GM10266 (cell line): Measurements from ENCODE around the gene MINDY4B.

Experiments used
- DNase-seq: peaks from one replicate; pipeline ENCODE4 v3.0.0; 2012; ENCODE audit errors: extremely low spot score
- CTCF ChIP-seq: IDR thresholded peaks from 2 replicates; pipeline ENCODE4 v1.5.1; 2012; ENCODE audit warnings: mild to moderate bottlenecking, low read depth; ENCODE audit not compliant: control insufficient read depth, insufficient read depth; ENCODE audit errors: missing control alignments

MINDY4B gene

DNA sequence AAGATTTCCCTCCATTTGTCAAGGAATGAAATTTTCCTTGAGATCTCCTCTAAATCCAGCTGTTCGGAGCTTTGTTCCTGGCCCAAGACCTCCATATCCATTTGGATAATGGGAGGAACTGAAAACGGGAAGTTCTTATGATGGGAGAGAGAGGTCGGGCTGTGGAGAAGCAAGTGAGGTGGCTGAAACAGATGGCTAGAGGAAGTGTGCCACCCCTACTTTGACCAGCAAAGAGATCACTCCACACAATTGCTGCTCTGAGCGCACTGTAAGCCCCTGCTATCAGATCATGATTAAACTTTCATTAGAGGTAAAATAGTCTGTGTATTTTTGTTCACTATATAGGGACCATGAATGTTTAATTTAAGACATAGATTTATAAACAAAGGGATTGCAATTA, at the start of gene MINDY4B:
Gene MINDY4B (minus strand): TSS at position 101 of the 400 bp plus-strand sequence. CDS start 0 bp downstream, at position 101.
- no peak for TF ChIP-seq CTCF
- DNase-seq: no peak

- no peak for TF ChIP-seq CTCF
- DNase-seq: no peak
These were observed 46.7 kb upstream of the MINDY4B start for GRCh38 chr3:150951923-150952322.

- DNase-seq: no peak
- TF ChIP-seq CTCF: no peak
These were observed 40.2 kb upstream of the MINDY4B start for GRCh38 chr3:150945226-150946032.

- DNase-seq: no peak
- TF ChIP-seq CTCF: no peak
These were observed 37.0 kb upstream of the MINDY4B start for GRCh38 chr3:150942221-150942620.

DNA sequence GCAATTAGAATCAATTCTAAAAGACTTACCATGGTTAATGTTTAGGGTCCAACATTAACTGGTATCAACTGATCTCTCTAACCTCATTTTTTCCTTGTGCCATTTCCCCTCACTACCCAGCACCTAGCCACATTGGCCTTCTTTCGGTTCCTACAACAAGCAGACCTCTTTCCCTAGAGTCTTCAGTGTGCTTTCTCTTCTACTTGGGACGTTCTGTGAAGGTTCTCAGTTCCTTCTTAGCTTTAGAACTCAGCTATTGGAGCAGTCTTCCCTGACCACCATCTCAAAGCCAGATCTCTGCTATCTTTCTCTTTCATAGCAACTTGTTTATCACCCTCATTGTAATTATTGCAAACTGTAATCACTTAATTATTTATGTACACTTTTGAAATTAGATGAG, 31.5 kb upstream of the MINDY4B start:
- TF ChIP-seq CTCF: no peak
- DNase-seq: no peak

- TF ChIP-seq CTCF: no peak
- no peak for DNase-seq
These were observed 28.3 kb upstream of the MINDY4B start for GRCh38 chr3:150933473-150933995.

DNA sequence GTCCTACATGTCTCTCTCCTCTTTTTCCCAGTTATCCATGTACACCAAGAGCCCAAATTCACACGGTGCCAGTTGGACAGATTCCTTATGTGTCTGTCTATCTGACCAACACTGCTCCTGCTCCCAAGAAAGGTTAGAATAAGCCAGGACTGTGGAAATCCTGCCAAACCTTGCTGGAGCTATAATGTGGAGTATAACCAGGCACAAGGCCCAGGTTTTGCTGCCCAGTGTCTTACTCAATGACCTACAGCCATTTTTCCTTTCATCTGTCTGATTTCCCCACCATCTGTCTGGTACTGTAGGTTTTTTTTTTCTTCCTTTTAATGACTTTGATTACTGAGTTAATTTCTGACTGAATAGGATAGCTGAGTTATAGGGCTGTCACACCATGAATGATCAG, 26.5 kb upstream of the MINDY4B start:
- DNase-seq: no peak
- TF ChIP-seq CTCF: no peak
